Psoas muscle (tissue), 8 donors: Measurements from ENCODE around the gene RAD23B. TPM values are rescaled to one million over a fixed set of nuclear protein-coding genes. Genes with fewer than 3 reads are reported as not detected.

Experiments
- ATAC-seq, 4 donors: fragments of 200-7000 bp; cut with Tn5 transposase; one replicate each; pipeline ENCODE4 v1.9.1; 2020; ENCODE audit warnings: moderate library complexity in 3 of 4, mild to moderate bottlenecking in 2 of 4
- DNase-seq, 2 donors: peaks; one replicate each; pipeline ENCODE4 v3.0.0-alpha.2; 2020
- H3K27ac ChIP-seq: fragments of 200-600 bp; one replicate; pipeline ENCODE4 v1.8.0; 2022
- H3K27me3 ChIP-seq, 3 donors: fragments of 200-600 bp in 1 of 3; one replicate each; pipeline versions ENCODE4 v1.6.1 to v1.8.0; 2013 to 2022; ENCODE audit warnings: low read length in 2 of 3, mild to moderate bottlenecking in 2 of 3, moderate library complexity in 1 of 3; ENCODE audit not compliant: insufficient read depth in 3 of 3
- H3K36me3 ChIP-seq, 2 donors: fragments of 200-600 bp in 1 of 2; one replicate each; pipeline versions ENCODE4 v1.6.1 to v1.8.0; 2013 to 2022; ENCODE audit warnings: low read depth in 1 of 2, mild to moderate bottlenecking in 1 of 2, moderate library complexity in 1 of 2; ENCODE audit not compliant: insufficient read depth in 1 of 2
- H3K4me1 ChIP-seq: fragments of 200-600 bp; one replicate; pipeline ENCODE4 v1.8.0; 2022
- H3K4me3 ChIP-seq: fragments of 200-600 bp; one replicate; pipeline ENCODE4 v1.8.0; 2022; ENCODE audit warnings: mild to moderate bottlenecking
- H3K9me3 ChIP-seq: fragments of 200-600 bp; one replicate; pipeline ENCODE4 v1.8.0; 2022
- WGBS, 3 donors: extraction: QIAGEN DNeasy Blood & Tissue Kit; methylation state at CpG; one replicate each; pipeline versions ENCODE4 v1.1.6 to v1.1.7; 2013; 5-methylcytosine and 5-hydroxymethylcytosine counted together
- intact Hi-C, 2 donors: fragments of 100-400 bp; cut with DNase I; formaldehyde crosslinking; loops; one replicate each; pipeline versions ENCODE4 v1.11.0 to v1.14.2; 2022
- polyA plus RNA-seq, 3 donors: library from polyadenylated mRNA; stranded (reverse); fragments of 200-250 nt; gene quantifications; one replicate each; pipeline ENCODE4 v1.2.3, GENCODE V29; 2013
- total RNA-seq, 4 donors: library from RNA; stranded (reverse); fragmentation: NEBNext Ultra II Directional in 2 of 4; extraction: Animal tissue kit (Norgen Biotek cat#: 25700) in 2 of 4; gene quantifications; one replicate each; pipeline versions ENCODE4 v1.2.1 to v1.2.4, GENCODE V29; 2021 to 2023
- TF ChIP-seq, protein P1 (sequence below): fragments of 200-600 bp; IDR thresholded peaks from one replicate; pipeline ENCODE4 v1.8.0; 2022; ENCODE audit warnings: antibody characterized with exemption
- donor health status: healthy with polysubstance abuse.
- donor health status: DM: no; HTN: no; CAD: no; lungs with moderate emphysema.
- donor health status: Bipolar disorder and iron deficiency.
- donor health status: healthy.
- donor health status: DM: yes; HTN: yes; CAD: no.
- donor health status: DM: no; HTN: no; CAD: no.
- donor health status: DM: no; HTN: no; CAD: no.
- donor health status: DM: yes; HTN: yes; CAD: no.

RAD23B gene
- total and polyA plus RNA-seq, 7 donors = 126 to 283 (median 225) TPM

DNA sequence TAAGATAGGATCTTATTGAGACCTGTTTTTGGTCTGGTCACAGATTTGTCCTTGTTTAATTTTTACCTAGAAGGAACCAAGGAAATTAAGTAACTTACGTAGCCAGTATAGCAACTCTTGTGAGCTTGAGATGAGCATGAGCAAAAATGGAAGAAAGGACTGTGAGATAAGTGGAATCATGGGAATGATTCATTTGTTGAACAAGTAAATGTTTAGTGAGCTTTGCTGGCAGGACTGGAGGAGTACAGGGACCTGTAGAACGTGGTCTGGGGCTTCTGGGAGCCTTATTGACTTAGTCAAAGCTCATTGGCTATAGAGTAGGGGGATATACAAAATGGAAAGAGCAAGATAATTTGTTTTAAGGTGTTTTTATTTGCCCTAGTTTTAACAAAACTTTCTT lies 3.0 kb downstream of the RAD23B start:
- Histone ChIP-seq H3K27ac (peak overlapping the region; percentile 100), H3K9me3 (no peaks in the 10 kb centered on the region), H3K4me1 (peaks cover 46% of the 10 kb centered on the region), H3K4me3 (peak overlapping the region; percentile 94), H3K36me3 (no peaks in the 10 kb centered on the region), H3K27me3 (no peaks in the 10 kb centered on the region)
- WGBS, 3 donors = 19 to 48% (median 24%) methylated on average over 2 of the region's 2 CpGs
- intact Hi-C loops = loop anchor here (5.0 to 10.0 kb wide), 3 partner anchors 36 to 51 kb away; no protein-coding TSS in a partner anchor
- ATAC-seq (no peak), DNase-seq (no peak)
- TF ChIP-seq, protein P1, sequence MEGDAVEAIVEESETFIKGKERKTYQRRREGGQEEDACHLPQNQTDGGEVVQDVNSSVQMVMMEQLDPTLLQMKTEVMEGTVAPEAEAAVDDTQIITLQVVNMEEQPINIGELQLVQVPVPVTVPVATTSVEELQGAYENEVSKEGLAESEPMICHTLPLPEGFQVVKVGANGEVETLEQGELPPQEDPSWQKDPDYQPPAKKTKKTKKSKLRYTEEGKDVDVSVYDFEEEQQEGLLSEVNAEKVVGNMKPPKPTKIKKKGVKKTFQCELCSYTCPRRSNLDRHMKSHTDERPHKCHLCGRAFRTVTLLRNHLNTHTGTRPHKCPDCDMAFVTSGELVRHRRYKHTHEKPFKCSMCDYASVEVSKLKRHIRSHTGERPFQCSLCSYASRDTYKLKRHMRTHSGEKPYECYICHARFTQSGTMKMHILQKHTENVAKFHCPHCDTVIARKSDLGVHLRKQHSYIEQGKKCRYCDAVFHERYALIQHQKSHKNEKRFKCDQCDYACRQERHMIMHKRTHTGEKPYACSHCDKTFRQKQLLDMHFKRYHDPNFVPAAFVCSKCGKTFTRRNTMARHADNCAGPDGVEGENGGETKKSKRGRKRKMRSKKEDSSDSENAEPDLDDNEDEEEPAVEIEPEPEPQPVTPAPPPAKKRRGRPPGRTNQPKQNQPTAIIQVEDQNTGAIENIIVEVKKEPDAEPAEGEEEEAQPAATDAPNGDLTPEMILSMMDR = no peak

DNA sequence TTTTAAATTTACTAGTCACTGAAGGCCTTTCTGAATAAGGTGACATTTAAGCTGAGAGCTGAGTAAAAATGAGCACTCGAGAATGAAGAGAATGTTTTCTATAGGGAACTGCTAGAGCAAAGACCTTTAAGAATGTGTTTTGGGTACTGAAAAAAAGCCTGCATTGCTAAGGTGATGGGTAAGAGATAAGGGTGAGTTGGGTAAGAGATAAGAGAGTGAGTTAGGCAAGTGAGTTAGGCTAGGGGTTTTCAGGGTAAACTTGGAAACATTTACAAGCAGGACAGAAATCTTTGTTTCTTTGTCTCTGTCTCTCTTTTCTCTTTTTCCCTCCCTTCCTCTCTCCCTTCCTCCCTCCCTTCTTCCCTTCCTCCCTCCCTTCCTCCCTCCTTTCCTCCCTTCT lies 5.6 kb downstream of the RAD23B start:
- ATAC-seq = no peak
- H3K4me1 ChIP-seq = peaks cover 55% of the 10 kb centered on the region
- TF ChIP-seq, protein P1 = no peak
- H3K4me3 ChIP-seq = no peak overlapping the region
- WGBS, 3 donors = 70 to 88% (median 86%) methylated on average over 1 of the region's 1 CpG
- DNase-seq = no peak
- no peaks in the 10 kb centered on the region for H3K36me3 ChIP-seq
- H3K9me3 ChIP-seq = no peaks in the 10 kb centered on the region
- no peaks in the 10 kb centered on the region for H3K27me3 ChIP-seq
- peak overlapping the region; percentile 100 for H3K27ac ChIP-seq
- intact Hi-C loops = loop anchor here (5.0 to 10.0 kb wide), 3 partner anchors 34 to 49 kb away; no protein-coding TSS in a partner anchor

DNA sequence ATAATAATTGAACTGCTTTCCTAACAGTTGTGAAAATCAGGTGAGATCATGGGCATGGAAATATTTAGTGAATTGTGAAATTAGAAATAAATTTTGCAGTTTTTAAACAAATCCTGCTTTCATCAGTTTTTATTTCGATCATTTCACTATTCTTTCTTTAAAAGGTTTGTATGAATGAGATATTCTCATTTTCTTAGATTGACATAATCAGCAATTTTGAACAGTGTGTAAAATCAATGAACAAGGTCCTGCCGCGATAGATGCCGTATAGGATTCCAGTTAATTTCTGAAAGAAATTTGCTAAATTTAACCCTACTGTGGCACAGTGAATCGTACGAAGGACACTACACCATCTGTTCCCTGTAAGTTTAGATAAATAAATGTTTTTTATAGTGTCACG lies 7.5 kb downstream of the RAD23B start:
- WGBS, 3 donors = 27 to 46% (median 30%) methylated on average over 7 of the region's 7 CpGs
- intact Hi-C loops = no loop called here
- peak overlapping the region; percentile 35 for H3K4me3 ChIP-seq
- TF ChIP-seq, protein P1 = no peak
- peak overlapping the region; percentile 90 for H3K27ac ChIP-seq
- no peaks in the 10 kb centered on the region for H3K9me3 ChIP-seq
- no peaks in the 10 kb centered on the region for H3K27me3 ChIP-seq
- no peaks in the 10 kb centered on the region for H3K36me3 ChIP-seq
- ATAC-seq (no peak), DNase-seq (no peak)
- H3K4me1 ChIP-seq = peaks cover 71% of the 10 kb centered on the region

DNA sequence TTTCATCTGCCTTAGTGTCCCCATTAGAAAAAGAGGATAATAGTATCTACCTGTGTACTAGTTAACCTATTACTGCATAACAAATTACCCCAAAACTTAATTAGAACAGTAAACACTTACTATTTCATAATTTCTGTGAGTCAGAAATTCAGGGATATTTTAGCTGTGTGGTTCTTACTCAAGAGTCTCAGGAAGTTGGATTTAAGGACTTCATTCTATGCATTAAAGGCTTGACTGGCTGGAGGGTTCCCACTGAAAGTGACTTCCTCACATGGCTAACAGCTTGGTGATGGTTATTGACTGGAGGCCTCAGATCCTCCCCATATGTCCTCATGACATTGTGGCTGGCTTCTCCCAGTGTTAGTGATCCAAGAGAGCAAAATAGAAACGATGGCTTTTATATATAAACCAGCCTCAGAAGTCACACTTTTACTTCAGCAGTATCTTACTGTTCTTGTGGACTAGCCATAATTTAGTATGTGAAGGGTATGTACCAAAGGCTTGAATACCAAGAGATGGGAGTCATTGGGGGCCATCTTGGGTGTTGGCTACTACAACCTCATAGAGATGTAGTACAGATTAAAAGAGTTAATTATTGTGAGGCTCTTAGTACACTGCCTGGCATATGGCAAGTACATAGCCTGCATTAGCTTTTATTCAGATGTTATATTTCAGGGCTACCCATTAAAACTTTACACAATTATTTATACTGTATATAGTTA lies 9.9 kb downstream of the RAD23B start:
- Histone ChIP-seq H3K27ac (peak overlapping the region; percentile 90), H3K27me3 (no peaks in the 10 kb centered on the region), H3K4me1 (peaks cover 58% of the 10 kb centered on the region), H3K36me3 (no peaks in the 10 kb centered on the region), H3K4me3 (peak overlapping the region; percentile 56), H3K9me3 (no peaks in the 10 kb centered on the region)
- intact Hi-C loops = no loop called here
- peak; percentile 32 to 55 (median 52) for ATAC-seq
- no peak for DNase-seq
- TF ChIP-seq, protein P1 = no peak
- 20 to 54% (median 31%) methylated on average over 1 of the region's 1 CpG for WGBS, 3 donors
